Measurements from ENCODE around the gene RASA4.
"Not testable (repeated sequence)": the region's sequence is repeated elsewhere in the genome, so short reads cannot be mapped to it uniquely, and the experiment has no call there.

DNA sequence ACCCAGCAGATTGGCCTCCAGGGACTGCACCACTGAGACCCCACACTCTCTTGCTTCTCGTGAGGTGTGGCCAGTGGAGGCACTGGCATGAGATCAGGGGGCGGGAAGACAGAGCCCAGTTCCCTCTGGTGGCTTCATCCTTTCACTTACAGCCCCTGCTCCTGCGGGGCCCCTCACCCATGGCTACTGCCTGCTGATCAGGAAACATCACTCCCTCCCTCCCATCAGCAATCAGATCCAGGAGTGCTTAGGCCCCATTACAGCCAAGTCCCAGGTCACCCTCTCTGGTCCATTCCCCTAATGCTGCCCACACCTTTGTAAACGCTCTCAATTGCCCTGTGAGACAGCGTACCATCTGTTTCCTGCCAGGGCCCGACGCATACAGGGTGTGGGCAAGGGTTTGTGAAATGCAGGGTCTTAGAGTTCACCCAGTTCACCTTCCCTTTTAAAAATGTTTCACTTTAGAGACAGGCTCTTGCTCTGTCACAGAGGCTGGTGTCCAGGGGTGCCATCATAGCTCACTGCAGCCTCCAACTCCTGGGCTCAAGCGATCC, 81.4 kb downstream of the RASA4 start:
- not testable (repeated sequence) for TF ChIP-seq CTCF (conservative IDR thresholded peaks at IDR 0.05); ZFX (IDR thresholded peaks at IDR 0.05)

Measured in C4-2B (cell line).